Measurements from ENCODE around the gene MRPL38.
"Not testable (repeated sequence)": the region's sequence is repeated elsewhere in the genome, so short reads cannot be mapped to it uniquely, and the experiment has no call there.

Gene MRPL38

DNA sequence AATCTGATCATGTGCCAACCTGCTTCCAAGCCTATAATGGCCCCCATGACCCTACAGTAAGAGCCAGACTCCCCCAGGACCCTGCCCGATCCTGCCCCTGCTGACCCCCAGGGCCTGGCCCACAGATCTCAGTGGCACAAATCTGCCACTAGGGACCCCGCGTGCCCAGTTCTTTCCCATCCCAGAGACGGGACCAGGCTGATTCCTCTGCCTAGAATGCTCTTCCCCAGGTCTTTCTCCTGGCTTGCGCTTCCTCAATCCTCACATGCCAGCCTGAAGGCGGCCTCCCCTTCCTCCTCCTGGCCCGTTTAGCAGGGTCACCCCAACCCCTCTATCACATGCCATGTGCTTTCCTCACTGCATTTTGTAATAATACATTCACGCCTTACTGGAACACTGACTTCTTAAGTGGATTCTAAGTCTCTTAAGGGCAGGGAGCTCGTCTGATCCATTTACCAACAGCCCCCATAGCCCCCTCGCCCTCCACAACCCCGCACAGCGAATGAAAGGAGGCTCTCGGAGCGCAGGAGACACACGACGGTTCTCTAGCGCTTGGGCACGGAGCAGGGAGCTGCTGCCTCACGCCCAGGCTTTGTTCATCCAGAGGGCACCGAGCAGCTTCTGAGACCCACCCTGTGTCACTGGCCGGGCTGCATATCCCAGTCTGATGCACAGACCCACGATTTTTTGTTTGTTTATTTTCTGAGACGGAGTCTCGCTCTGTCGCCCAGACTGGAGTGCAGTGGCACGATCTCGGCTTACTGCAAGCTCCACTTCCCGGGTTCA, 9.1 kb downstream of the MRPL38 start:
- DNase-seq = no peak

GRCh38 chr17:75894049-75894733, 10.5 kb downstream of the MRPL38 start:
- no peak for DNase-seq

DNA sequence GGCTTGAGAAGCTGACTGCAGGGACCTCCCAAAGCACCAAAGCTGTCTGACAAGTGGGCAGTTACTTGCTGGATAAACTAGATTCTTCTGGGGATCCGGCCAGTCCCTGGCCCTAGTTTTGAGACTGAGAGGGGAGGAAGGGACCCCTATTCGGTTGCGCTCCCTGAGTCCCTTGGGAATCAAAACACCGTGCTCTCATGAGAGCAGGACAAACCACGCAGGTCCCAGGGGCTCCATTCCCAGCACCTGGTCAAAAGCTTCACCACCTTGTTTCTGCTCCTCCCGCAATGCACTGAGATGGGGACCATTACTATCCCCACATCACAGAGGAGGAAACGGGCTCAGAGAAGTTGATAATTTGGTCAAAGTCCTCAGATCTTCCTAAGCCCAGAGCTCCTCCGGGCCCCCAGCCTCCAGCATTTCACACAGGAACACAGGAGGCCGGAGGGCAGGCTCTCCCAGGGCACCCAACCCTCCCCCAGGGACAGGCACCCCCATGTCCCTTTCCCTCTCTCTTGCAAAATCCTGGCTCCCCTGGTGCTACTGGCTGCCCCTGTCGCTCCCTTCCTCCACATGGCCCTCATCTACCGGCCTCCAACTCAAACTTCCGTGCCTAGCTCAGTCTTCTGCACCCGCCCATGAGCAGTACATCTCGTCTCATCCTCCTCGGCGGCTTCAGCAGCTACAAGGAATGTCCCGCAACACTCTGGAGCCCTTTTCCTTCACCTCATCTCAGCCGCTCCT, 11.2 kb downstream of the MRPL38 start:
- no peak for DNase-seq

DNA sequence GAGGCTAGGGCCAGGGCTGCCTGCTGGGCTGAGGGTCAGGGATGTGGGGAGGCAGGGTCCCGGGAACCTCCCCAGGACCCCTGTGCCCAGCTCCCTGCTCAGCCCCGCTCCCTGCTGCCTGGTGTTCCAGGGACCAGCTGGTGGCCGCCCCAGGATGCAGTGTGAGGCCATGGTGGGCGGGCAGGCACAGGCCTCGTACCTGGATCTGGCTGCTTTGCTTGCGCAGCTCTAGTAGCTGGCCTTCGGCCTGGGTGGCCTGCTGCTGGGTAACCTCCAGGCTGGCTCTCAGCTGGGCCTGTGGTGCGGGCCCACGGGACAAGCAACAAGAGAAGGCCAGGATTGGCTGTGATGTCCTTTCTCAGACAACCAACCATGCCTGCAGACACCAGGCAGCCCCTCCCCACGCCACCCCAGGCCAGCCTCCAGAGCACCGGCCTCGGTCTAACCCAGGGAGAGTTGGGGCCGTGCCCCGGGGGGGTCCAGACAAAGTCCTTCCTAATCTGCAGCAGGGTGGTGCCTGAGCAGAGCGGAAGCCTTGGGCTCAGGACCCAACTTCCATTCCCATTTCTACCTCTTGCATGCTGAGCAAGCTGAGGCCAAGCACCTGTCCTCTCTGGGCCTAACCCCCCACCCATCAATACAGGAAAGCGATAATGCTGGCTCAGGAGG, 12.0 kb downstream of the MRPL38 start:
- DNase-seq = no peak

DNA sequence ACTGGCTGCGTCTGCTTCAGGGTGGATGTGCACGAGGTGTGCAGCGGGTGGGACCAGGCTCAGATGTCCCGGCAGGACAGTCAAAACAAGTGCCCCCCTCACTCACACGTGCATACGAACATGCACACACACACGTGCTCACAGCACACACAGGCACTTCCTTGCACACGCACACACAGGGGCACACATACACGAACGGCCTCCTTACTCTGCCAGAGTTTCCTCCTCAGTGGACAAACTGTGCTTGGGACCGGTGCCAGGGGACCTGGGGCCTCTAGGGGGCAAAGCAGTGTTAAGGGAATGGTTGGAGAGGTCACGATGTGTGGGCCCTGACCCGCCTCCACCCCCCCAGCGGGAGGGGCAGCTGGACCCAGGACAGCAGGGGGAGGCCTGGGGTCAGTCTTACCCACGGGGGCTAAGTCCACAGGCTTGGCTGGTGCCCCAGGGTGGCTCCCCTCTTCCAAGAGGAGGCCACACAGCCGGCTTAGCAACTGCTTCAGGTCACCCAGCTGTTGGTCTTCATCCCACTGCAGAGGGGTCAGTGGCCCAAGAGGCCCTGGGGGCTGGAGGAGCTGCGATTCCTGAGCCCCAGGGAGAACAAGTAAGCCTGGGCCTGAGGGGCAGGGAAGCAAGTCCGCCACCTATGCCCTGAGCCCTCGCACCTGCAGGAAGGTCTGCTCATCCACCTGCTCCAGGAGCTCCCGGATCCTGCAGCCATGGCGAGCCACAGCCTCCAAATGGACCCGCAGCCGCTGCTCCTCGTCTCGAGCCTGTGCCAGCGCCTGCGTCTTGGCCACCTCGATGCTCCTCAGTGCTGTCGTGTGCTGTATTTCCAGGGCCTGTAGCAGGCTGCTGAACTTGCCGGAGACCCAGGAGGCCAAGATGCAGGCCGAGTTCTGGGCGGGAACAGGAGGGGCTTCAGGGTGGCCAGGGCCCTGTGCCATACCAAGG, 12.8 kb downstream of the MRPL38 start:
- DNase-seq = no peak

DNA sequence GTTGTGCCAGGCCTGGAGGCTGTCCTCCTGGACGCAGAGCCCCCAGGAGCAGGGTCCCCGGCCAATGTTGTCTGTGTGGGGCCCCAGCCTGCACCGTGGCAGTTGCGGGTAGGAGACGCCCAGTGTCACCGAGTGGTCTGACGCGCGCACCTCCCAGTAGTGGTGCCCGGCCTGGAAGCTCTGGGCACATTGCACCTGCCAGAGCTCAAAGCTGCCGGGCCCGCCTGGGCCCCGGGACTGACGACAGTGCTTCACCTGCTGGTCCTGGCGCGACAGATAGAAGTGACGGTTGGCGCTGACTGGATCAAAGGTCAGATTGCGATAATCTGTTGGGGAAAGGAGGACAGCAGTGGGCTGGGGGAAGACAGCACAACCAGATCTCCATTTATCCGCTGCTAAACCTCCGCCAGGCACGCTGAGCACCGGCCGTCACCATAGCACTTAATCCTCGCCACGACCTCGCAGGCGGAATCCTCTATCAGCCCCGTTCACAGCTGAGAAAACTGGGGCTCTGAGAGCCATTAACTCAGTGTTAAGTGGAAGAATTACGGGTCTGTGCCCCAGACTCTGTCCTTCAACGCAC, 13.6 kb downstream of the MRPL38 start:
- no peak for DNase-seq

- DNase-seq = no peak
Observed at GRCh38 chr17:75889454-75889853, 15.2 kb downstream of the MRPL38 start.

DNA sequence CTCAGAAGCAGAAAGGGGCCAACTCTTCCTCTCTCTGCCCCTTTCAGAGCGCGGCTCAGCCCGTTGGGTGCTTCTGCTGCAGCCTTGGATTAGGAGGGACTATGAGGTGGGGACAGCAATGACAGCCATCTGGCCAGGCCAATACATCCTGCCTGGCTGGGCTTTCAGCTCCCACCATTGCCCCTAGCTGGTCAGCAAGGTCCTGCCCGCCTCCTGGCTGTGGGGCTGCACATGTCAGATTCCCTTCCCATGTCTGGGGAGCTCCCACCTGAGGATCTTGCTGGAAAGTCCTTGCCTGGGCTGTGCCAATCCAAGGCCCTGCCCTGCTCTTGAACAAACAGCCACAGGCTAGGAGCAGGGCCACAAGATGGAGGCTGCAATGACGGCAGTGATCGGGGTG, 16.2 kb downstream of the MRPL38 start:
- no peak for DNase-seq

GRCh38 chr17:75885860-75886259, 18.8 kb downstream of the MRPL38 start:
- not testable (repeated sequence) for DNase-seq

- DNase-seq = no peak
Observed at GRCh38 chr17:75885431-75885830, 19.3 kb downstream of the MRPL38 start.

- no peak for DNase-seq
Observed at GRCh38 chr17:75881678-75882454, 22.8 kb downstream of the MRPL38 start.

DNA sequence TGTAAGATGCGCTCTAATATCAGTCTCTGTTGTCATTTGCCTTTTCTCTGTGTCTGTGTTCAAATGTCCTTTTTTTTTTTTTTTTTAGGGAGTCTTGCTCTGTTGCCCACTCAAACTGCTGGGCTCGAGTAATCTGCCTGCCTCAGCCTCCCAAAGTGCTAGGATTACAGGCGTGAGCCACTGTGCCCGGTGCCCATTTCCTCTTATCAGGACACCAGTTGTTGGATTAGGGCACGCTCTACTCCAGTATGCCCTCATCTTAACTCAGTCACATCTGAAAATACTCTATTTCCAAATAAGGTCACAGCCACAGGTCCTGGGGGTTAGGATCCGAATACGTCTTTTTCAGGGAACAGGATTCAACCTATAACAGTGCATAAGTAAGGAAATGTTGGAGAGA, 24.4 kb downstream of the MRPL38 start:
- no peak for DNase-seq

DNA sequence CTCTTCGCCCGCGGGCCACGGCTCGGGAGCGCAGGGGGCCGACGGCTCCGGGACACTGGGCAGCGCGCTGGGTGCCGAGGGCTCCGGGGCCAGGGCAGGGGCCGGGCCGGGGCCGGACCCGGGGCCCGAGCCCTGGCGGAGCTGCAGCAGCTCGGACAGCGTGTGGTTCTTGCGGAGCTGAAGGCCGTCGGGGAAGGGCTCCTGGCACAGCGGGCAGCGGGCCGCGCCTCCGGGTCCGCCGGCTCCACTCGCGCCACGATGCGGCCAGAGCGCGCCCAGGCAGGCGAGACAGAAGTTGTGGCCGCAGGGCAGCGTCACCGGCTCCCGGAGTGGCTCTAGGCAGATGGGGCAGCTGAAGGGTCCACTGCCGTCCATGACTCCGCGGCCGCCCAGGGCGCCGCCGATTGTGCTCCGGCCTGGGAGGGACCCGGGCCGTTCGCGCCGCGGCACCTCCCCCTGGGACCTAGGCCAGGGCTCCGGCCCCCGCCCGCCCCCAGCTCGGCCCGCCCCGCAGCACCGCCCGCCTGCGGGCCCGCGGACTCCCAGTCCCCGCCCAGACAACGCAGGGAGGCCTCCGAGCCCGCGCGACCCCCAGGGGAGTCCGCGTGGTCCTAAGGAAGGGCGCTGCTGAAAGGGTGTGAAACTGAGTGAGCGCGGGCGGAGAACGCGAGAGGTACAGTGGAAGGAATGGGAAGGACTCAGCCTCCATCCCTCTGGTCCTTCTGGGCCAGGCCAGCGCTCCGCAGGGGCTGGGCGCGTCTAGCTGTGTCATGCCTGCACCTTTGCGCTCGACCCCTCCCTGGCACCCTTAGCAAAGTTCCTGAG, 26.3 kb downstream of the MRPL38 start, which contains the start of gene TRIM47:
Gene TRIM47, minus strand, starts transcription at position 408 of the 825 bp plus-strand sequence. Its CDS starts 33 bp downstream, at position 375.
- DNase-seq = no peak

- DNase-seq = peak; percentile 51
Observed at GRCh38 chr17:75877752-75878173, 26.9 kb downstream of the MRPL38 start.

DNA sequence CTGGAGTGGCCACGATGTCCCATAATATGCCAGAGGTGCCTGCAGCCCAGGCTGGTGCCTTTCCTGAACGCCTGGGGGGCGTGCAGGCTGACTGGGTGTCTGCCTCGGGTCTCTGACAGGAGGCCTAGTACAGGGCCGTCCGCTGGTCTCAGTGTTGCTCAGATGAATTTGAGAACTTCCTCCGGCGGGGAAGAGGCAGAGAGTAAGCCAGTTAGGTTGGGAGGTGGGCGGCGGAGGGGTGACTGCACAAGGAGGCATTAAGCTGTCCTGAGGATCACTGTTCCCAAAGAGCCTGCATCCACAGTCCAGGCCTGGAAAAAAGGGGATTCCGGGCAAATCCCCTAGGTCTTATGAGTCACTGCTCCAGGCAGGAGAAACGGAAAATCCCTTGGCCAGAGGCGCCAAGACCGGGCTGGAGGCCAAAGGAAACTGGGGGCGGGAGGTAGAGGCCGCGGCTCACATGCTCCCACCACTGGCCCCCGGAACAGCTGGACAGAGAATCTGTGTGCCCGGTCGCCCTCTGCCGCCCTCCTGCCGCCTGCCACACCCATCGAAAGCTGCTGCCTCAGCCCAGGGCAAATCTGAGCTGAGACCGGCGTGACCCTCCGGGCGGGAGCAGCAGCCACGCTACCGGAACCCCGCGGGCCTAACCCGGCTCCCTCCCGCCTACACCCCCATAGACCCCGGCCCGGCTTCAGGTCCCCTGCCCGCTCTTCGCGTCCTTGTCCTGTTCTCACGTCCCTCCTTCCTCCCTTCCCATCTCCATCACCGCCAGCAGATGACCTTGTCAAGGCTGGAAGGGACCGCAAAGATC, 27.5 kb downstream of the MRPL38 start:
- DNase-seq = no peak

GRCh38 chr17:75876190-75876937, 28.3 kb downstream of the MRPL38 start:
- DNase-seq = no peak

DNA sequence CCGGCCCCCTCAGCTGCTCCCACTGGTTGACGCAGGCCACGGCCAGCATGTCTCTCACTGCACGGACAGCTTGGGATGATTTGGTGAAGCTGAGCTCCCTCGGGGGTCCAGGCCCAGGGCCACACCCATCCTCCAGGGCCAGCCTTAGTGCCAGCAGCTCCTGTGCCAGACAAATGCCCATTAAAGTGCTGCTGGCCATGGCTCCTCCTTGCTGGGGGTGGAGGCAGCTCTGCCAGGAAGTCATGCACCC, 28.8 kb downstream of the MRPL38 start:
- no peak for DNase-seq

GRCh38 chr17:75875182-75875939, 29.3 kb downstream of the MRPL38 start:
- no peak for DNase-seq

Data from NCI-H526 treated with DMSO at 0.1 percent for 48 hours (cell line).